Activated CD4-positive, alpha-beta T cell treated with anti-CD3 and anti-CD28 coated beads, Interleukin-2, amount 50 U/mL, for 16 hours (primary cell): Measurements from ENCODE around the gene SRSF8.

Source experiments
- DNase-seq: peaks from one replicate; pipeline ENCODE4 v3.0.0-alpha.2; 2020

SRSF8 gene

GRCh38 chr11:95070471-95070870, 3.8 kb downstream of the SRSF8 start:
- DNase-seq = no peak

DNA sequence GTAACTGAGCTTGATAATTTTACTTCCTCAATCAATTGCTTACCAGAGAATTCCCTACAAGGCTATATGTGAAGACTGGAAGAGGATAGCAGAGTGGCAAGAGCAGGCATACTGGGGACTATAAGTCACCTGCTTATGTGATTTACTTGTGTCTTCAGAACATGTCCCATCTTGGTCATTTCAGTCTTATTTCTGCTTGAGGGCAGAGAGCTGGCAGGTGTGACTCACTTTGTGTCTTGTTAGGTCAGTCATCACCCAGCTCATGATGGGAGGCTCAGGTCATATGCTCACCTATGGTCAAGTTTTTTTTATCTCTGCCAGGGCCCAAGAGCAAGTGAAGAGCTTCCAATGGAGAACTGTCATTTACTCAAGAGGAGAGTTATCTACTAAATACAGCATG, 6.2 kb downstream of the SRSF8 start:
- DNase-seq = no peak

- no peak for DNase-seq
These were observed 8.3 kb downstream of the SRSF8 start for GRCh38 chr11:95074792-95075563.

GRCh38 chr11:95076416-95076815, 9.7 kb downstream of the SRSF8 start:
- no peak for DNase-seq

DNA sequence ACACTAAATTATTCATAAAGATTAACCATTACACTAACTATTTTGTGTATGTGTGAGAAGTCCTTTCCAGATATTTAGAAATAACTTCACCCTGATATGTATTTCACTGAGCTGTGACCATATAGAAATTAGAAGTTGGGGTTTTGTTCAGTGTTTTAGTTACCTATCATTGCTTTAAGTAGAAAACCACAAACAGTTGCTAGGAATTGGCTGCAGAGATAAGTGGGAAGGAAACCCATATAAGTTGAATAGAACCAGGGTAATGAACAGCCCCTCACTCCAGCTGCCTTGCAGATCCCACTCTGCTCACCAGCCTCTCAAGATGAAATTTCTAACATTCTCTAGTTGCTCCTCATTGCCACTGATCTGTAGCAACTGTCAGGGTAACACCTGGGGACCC, 10.3 kb downstream of the SRSF8 start:
- no peak for DNase-seq

- DNase-seq = no peak
These were observed 11.8 kb downstream of the SRSF8 start for GRCh38 chr11:95078526-95078925.

DNA sequence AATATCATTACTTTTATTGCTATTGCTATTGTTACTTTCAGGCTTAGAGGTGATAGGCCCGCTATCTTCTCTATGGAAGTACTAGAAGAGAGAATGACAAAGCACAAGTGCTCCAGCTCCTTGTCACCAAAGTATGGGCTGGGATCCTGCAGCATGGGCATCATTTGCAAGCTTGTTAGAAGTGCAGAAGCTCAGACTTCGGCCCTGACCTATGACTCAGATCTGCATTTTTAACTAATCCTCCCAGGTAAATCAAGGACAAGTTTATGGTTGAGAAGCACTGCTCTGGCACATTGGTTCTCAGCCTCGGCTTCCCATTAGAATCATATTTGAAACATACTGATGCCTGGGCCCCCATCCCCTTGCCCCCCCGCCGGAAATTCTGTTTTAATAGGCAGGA, 14.3 kb downstream of the SRSF8 start:
- DNase-seq = no peak

GRCh38 chr11:95081412-95081811, 14.7 kb downstream of the SRSF8 start:
- no peak for DNase-seq

GRCh38 chr11:95082576-95083001, 15.9 kb downstream of the SRSF8 start:
- no peak for DNase-seq

DNA sequence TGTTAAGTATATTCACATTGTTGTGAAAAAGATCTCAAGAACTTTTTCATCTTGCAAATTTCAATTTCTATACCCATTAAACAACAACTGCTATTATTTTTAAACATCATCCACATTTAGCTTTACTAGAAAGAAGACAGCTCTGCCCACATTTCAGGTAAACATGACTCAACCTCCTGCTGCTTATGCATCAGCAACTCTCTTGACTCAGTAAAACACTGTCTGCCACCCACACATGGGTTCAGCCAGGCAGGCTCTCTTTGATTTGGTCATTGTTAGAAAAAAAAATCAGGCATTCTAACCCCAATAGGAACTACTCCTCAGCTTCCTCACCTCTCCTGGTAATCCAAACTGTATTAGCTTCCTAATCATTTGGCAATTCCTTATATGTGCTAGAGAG, 17.8 kb downstream of the SRSF8 start:
- DNase-seq = peak; percentile 78

GRCh38 chr11:95085117-95085816, 18.5 kb downstream of the SRSF8 start:
- no peak for DNase-seq

GRCh38 chr11:95086151-95086550, 19.4 kb downstream of the SRSF8 start:
- no peak for DNase-seq

- no peak for DNase-seq
These were observed 20.3 kb downstream of the SRSF8 start for GRCh38 chr11:95086836-95087570.

- peak; percentile 54 for DNase-seq
These were observed 22.4 kb downstream of the SRSF8 start for GRCh38 chr11:95088946-95089619.

- DNase-seq = peak; percentile 89
These were observed 23.2 kb downstream of the SRSF8 start, which contains the start of gene ENDOD1 for GRCh38 chr11:95089620-95090542. Gene ENDOD1 (plus strand): TSS chr11:95089846. CDS start chr11:95089928, 82 bp downstream.

DNA sequence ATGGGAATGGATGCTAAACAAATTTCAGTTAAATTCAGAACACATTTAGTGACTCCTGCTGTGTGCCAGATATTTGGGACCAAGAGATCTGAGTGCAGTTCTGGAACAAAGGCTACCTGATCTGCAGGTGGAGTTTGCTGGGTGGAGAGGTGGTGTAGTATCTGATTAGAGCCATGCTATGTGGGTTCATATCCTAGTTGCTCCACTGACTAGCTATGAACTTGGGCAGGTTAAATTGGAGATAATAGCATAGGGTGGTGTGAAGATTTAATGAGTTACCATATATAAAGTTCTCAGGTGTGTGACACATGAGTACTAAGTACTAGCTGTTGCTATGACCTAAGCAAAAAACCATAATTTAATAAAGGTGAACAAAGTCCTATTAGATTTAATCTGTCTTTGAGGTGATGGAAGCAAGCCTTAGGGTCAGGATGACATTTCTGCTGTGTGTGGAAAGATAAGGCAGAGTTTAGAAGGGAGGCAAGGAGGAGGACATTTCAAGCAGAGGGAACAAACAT, 25.0 kb downstream of the SRSF8 start:
- DNase-seq = no peak

DNA sequence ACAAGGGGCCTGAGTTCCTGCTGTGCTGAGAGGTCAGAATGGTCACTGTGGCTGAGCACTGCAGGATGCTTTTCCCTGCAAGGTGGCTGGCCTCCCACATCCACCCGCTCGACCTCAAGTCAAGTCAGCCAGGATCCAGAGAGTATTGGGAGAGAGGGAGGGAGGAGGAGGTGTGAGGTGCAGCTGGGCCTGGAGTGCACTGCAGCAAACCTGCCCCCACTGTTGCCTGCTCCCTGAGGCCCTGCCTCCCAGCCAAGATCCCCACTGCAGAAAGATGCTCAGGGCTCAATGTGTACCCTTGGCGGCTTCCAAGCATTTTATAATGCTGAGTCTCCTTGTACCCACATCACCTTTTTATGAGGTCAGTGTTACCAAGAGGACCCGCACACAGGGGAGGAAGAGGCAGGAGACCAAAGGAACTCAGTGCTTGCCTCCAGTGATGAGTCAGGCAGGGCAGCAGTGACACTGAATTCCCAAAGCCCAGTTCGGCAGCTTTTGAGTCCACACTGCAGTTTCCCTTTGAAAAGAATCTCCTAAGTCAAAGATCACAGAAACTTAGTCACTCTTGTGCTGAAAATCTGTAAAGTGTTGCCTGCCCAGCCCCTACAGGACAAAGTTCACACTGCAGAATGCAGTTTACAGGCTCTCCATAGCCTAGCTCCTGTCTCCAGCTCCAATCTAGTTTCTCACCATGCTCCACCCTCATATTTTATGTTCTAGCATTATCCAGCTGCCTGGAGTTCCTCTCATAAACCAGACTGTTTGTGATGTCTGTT, 26.0 kb downstream of the SRSF8 start:
- peak; percentile 42 for DNase-seq

DNA sequence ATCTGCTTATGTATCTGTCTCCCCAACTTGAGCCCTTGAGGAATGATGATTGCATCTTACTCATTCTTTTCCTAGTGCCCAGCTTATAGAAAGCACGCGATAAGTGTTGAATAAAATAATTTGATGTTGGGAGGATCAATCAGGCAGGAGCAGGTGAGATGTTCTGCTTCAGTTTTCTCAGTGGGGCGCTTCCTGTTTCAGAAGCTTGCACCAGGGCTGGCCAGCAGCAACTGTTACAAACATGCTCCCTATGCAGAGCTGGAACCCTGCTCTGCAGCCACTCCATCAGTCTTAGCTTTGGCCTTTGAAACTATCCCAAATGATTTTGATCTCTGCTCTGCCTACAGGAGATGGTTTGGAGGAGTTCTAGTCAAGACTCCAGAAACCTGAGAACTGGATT, 26.8 kb downstream of the SRSF8 start:
- no peak for DNase-seq

- DNase-seq = peak; percentile 74
These were observed 29.3 kb downstream of the SRSF8 start for GRCh38 chr11:95095858-95096587.

GRCh38 chr11:95097209-95097608, 30.5 kb downstream of the SRSF8 start:
- no peak for DNase-seq
